Keratinocyte (primary cell): ENCODE results near the gene VPS26C.

Experiments
- EZH2 ChIP-seq: IDR thresholded peaks from one replicate; pipeline ENCODE4 v1.6.1; 2012; ENCODE audit warnings: inconsistent platforms, mild to moderate bottlenecking, low read length, moderate library complexity
- TF ChIP-seq, protein P1 (sequence below), 3 experiments: IDR thresholded peaks in 1 of 3; conservative IDR thresholded peaks in 1 of 3; optimal IDR thresholded peaks in 1 of 3; 2 replicates in 2 of 3; 3 replicates in 1 of 3; pipeline versions ENCODE3 to v1.5.1; 2011; ENCODE audit warnings: low read length in 3 of 3, mild to moderate bottlenecking in 3 of 3, moderate library complexity in 2 of 3, control low read depth in 1 of 3, inconsistent platforms in 1 of 3; ENCODE audit not compliant: insufficient read depth in 2 of 3; ENCODE audit errors: extremely low read depth in 1 of 3

DNA sequence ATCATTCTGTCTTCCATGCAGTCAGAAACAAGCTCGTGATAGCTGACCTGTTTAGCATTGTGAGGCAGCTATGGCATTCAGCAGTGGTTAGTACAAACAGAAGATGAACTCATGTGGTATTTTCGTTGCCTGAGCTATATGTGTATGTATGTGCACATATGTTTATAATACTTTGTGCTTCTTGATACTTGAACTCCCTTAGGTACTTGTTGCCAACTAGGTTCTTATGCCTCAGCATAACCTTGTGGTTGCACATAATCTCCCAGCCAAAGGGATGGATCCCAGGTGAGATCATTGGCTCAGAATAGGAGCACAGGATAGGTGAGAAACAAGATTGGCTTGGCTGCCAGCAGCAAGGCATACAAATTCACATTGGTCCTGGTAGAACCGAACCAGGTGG is 86.1 kb downstream of the VPS26C start:
- TF ChIP-seq, protein P1, sequence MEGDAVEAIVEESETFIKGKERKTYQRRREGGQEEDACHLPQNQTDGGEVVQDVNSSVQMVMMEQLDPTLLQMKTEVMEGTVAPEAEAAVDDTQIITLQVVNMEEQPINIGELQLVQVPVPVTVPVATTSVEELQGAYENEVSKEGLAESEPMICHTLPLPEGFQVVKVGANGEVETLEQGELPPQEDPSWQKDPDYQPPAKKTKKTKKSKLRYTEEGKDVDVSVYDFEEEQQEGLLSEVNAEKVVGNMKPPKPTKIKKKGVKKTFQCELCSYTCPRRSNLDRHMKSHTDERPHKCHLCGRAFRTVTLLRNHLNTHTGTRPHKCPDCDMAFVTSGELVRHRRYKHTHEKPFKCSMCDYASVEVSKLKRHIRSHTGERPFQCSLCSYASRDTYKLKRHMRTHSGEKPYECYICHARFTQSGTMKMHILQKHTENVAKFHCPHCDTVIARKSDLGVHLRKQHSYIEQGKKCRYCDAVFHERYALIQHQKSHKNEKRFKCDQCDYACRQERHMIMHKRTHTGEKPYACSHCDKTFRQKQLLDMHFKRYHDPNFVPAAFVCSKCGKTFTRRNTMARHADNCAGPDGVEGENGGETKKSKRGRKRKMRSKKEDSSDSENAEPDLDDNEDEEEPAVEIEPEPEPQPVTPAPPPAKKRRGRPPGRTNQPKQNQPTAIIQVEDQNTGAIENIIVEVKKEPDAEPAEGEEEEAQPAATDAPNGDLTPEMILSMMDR (optimal IDR thresholded peaks at IDR 0.05 in 1 of 3, IDR thresholded peaks at IDR 0.05 in 1 of 3, conservative IDR thresholded peaks at IDR 0.05 in 1 of 3; ENCODE audit: extremely low read depth in 1 of 3, insufficient read depth in 2 of 3, low read length in 3 of 3): no peak
- no peak for TF ChIP-seq EZH2
